ENCODE measurements around the gene DAGLA.

The DAGLA gene

DNA sequence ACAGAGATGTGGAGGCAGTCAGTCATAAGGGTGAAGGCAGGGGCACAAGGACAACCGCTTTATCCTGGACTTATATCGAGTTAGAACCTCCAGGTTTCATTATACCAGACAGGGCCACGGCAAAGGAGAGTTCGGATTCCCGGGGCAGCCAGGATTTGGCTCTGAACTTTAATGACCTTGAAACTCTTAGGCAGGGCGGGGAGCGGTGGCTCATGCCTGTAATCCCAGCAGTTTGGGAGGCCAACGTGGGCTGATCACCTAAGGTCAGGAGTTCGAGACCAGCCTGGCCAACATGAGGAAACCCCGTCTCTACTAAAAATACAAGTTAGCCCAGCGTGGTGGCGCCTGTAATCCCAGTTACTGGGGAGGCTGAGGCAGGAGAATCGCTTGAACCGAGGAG is 71.2 kb downstream of the DAGLA start:
- ChIA-PET CTCF (interaction anchor here (1.0 to 8.7 kb wide), 15 partner anchors 6 to 627 kb away, joined by 3 to 151 read pairs (median 4); partner anchors contain the start of genes FEN1 and TMEM258), POLR2A (no interaction called here)
- no peak overlapping the region for H3K4me3 ChIP-seq (ENCODE audit: low read depth, low read length)
- TF ChIP-seq, protein P1, sequence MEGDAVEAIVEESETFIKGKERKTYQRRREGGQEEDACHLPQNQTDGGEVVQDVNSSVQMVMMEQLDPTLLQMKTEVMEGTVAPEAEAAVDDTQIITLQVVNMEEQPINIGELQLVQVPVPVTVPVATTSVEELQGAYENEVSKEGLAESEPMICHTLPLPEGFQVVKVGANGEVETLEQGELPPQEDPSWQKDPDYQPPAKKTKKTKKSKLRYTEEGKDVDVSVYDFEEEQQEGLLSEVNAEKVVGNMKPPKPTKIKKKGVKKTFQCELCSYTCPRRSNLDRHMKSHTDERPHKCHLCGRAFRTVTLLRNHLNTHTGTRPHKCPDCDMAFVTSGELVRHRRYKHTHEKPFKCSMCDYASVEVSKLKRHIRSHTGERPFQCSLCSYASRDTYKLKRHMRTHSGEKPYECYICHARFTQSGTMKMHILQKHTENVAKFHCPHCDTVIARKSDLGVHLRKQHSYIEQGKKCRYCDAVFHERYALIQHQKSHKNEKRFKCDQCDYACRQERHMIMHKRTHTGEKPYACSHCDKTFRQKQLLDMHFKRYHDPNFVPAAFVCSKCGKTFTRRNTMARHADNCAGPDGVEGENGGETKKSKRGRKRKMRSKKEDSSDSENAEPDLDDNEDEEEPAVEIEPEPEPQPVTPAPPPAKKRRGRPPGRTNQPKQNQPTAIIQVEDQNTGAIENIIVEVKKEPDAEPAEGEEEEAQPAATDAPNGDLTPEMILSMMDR (IDR thresholded peaks at IDR 0.05; ENCODE audit: insufficient read depth, low read length, missing control alignments), result no peak
- no peak for DNase-seq (ENCODE audit: low read depth, low spot score)

GRCh38 chr11:61752117-61752924 is 72.1 kb downstream of the DAGLA start, which contains the start of gene MYRF:
Gene MYRF (plus strand): TSS chr11:61752636. CDS start chr11:61752745, 109 bp downstream.
- H3K4me3 ChIP-seq (ENCODE audit: low read depth, low read length), result peak within 1 kb of the TSS; percentile 62
- POLR2A ChIA-PET, result no interaction called here
- DNase-seq (ENCODE audit: low read depth, low spot score), result no peak
- TF ChIP-seq, protein P1 (IDR thresholded peaks at IDR 0.05; ENCODE audit: insufficient read depth, low read length, missing control alignments), result peak; percentile 75
- CTCF ChIA-PET, result interaction anchor here (0.7 to 8.7 kb wide), 16 partner anchors 10 to 355 kb away, joined by 3 to 151 read pairs (median 8); partner anchors contain the start of genes FEN1 and TMEM258

GRCh38 chr11:61752925-61753521 is 72.8 kb downstream of the DAGLA start:
- ChIA-PET CTCF (interaction anchor here (0.6 to 4.0 kb wide), 10 partner anchors 9 to 355 kb away, joined by 3 to 27 read pairs (median 6); no protein-coding TSS in a partner anchor), POLR2A (no interaction called here)
- TF ChIP-seq, protein P1 (IDR thresholded peaks at IDR 0.05; ENCODE audit: insufficient read depth, low read length, missing control alignments), result no peak
- peak overlapping the region; percentile 62 for H3K4me3 ChIP-seq (ENCODE audit: low read depth, low read length)
- no peak for DNase-seq (ENCODE audit: low read depth, low spot score)

DNA sequence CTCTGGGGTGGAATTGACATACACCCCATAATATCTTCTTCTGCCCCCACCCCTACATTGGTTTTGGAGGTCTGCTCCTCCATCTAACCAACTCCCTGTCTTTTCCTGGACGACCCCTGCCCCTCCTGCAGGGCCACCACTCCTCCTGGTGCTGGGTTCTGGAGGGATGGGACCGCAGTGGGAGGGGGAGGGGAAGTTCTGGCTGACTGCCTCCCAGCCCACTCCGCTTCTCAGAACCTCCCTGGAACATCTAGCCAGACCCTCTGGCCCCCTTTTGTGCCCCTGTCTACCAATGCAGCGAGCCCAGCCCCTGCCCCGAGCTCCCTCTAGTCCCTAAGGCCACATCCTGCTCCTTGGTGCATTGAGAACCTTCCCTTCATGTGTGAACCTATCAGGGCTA is 73.5 kb downstream of the DAGLA start:
- POLR2A ChIA-PET, result no interaction called here
- no peak overlapping the region for H3K4me3 ChIP-seq (ENCODE audit: low read depth, low read length)
- CTCF ChIA-PET, result interaction anchor here (0.6 to 4.0 kb wide), 8 partner anchors 8 to 355 kb away, joined by 3 to 27 read pairs (median 8); no protein-coding TSS in a partner anchor
- TF ChIP-seq, protein P1 (IDR thresholded peaks at IDR 0.05; ENCODE audit: insufficient read depth, low read length, missing control alignments), result no peak
- no peak for DNase-seq (ENCODE audit: low read depth, low spot score)

GRCh38 chr11:61754534-61755482 is 74.6 kb downstream of the DAGLA start:
- POLR2A ChIA-PET, result no interaction called here

More at GRCh38 chr11:61754534-61755482, 74.6 kb downstream of the DAGLA start:
- TF ChIP-seq, protein P1 (IDR thresholded peaks at IDR 0.05; ENCODE audit: insufficient read depth, low read length, missing control alignments), result no peak
- no peak overlapping the region for H3K4me3 ChIP-seq (ENCODE audit: low read depth, low read length)
- DNase-seq (ENCODE audit: low read depth, low spot score), result no peak
- CTCF ChIA-PET, result interaction anchor here (1.0 to 5.1 kb wide), 8 partner anchors 6 to 353 kb away, joined by 3 to 42 read pairs (median 6); no protein-coding TSS in a partner anchor
